Measurements from ENCODE around the gene CD22. TPM values are rescaled to one million over a fixed set of nuclear protein-coding genes. Genes with fewer than 3 reads are reported as not detected.

CD22 gene
- polyA plus RNA-seq, 1 donor from 2014 or later, result not detected

DNA sequence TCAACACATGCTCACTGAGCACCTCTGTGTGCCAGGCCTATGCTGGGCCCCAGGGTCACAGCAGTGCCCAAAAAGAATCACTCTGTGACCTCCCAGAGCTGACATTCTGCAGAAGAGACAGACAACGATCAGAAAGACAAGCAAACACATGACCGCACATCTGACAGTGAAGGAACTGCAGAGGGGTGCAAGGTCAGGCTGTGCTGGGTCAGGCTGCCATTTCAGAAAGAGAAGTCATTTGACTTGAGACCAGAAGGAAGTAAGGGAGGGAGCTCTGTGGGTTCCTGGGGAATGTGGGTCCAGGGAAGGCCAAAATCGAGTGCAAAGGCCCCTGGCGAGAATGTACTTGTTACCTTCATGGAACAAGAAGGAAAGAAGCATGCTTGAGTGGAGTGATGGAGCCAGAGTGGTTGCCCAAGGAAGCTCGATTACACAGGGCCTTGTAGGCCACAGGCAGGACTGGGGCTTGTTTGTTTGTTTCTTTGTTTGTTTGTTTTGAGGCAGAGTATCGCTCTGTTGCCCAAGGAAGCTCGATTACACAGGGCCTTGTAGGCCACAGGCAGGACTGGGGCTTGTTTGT lies 11.4 kb upstream of the CD22 start:
- Histone ChIP-seq H3K4me3 (ENCODE audit: low read length) (no peak overlapping the region), H3K9me3 (ENCODE audit: low read length) (no peaks in the 10 kb centered on the region), H3K9ac (ENCODE audit: low read length) (no peak overlapping the region), H3K27me3 (ENCODE audit: insufficient read depth, low read depth, low read length) (no peaks in the 10 kb centered on the region), H4K20me1 (ENCODE audit: insufficient read depth) (no peaks in the 10 kb centered on the region), H3F3A (ENCODE audit: insufficient read depth, low read length, poor library complexity, severe bottlenecking) (no peaks in the 10 kb centered on the region), H3K36me3 (ENCODE audit: insufficient read depth, low read length) (no peaks in the 10 kb centered on the region), H3K4me2 (ENCODE audit: low read length) (no peak overlapping the region), H2AFZ (ENCODE audit: low read depth, low read length) (no peak overlapping the region), H3K79me2 (replicated peaks; ENCODE audit: insufficient read depth, low read length) (no peaks in the 10 kb centered on the region), H3K9me2 (ENCODE audit: insufficient read depth, low read length) (no peaks in the 10 kb centered on the region), H3K27ac (ENCODE audit: low read length) (no peak overlapping the region)
- no peak for TF ChIP-seq EP300 (conservative IDR thresholded peaks at IDR 0.05; ENCODE audit: poor library complexity, severe bottlenecking)
- no peak for TF ChIP-seq REST (IDR thresholded peaks at IDR 0.05; ENCODE audit: borderline replicate concordance)
- TF ChIP-seq SMC3 (conservative IDR thresholded peaks at IDR 0.05; ENCODE audit: poor library complexity), result no peak
- no peak for TF ChIP-seq TAF1 (IDR thresholded peaks at IDR 0.05; ENCODE audit: low read depth)
- no peak for TF ChIP-seq POLR2AphosphoS5 (IDR thresholded peaks at IDR 0.05)
- no peak for TF ChIP-seq EZH2 (IDR thresholded peaks at IDR 0.05; ENCODE audit: borderline replicate concordance, insufficient read depth, low read length, poor library complexity, severe bottlenecking)
- TF ChIP-seq CTCF (IDR thresholded peaks at IDR 0.05; ENCODE audit: poor library complexity, severe bottlenecking), result no peak
- TF ChIP-seq RAD21 (conservative IDR thresholded peaks at IDR 0.05), result no peak

DNA sequence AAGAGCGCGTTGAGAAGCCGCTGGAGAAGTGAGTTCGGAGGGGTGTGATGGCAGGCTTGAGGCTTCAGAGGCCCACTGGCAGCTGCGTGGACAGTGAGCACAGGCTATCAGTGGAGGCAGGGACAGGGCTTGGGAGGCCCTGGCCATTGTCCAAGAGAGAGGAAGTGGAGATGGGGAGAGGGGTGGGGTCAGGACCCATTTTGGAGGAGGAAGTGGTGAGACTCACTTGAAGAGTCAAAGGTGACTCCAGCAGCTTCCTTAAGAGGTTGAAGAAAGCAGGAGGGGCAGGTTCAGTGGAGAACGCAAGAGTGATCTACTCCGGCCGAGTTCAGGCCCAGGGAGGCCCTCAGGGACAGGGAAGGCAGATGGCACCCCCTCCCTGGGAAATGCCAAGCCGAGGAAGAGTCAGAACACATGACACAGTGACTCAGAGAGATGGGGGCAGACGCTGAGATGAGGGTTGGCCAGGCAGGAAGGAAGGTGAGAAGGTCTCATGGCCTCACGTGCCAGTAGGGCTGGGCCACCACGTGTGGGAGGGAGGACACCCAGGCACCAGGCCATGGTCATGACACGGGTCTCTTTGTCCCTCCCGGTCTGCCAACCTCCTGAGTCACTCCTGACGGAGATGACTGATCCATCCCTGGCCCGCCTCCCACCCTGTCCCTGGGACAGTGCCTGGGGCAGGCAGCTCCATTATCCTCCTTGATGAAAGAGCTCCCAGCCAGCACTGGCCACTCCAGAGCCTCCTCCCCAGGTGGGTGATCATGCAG lies 10.1 kb upstream of the CD22 start:
- Histone ChIP-seq H3K36me3 (ENCODE audit: insufficient read depth, low read length) (no peaks in the 10 kb centered on the region), H3K9me3 (ENCODE audit: low read length) (no peaks in the 10 kb centered on the region), H3K9me2 (ENCODE audit: insufficient read depth, low read length) (no peaks in the 10 kb centered on the region), H2AFZ (ENCODE audit: low read depth, low read length) (no peak overlapping the region), H3K79me2 (replicated peaks; ENCODE audit: insufficient read depth, low read length) (no peaks in the 10 kb centered on the region), H3K4me3 (ENCODE audit: low read length) (no peak overlapping the region), H3F3A (ENCODE audit: insufficient read depth, low read length, poor library complexity, severe bottlenecking) (no peaks in the 10 kb centered on the region), H3K27ac (ENCODE audit: low read length) (no peak overlapping the region), H3K27me3 (ENCODE audit: insufficient read depth, low read depth, low read length) (no peaks in the 10 kb centered on the region), H3K9ac (ENCODE audit: low read length) (no peak overlapping the region), H4K20me1 (ENCODE audit: insufficient read depth) (no peaks in the 10 kb centered on the region), H3K4me2 (ENCODE audit: low read length) (no peak overlapping the region)
- TF ChIP-seq POLR2AphosphoS5 (IDR thresholded peaks at IDR 0.05) (no peak), MXI1 (conservative IDR thresholded peaks at IDR 0.05; ENCODE audit: poor library complexity, severe bottlenecking) (no peak), EZH2 (IDR thresholded peaks at IDR 0.05; ENCODE audit: borderline replicate concordance, insufficient read depth, low read length, poor library complexity, severe bottlenecking) (no peak), SMC3 (conservative IDR thresholded peaks at IDR 0.05; ENCODE audit: poor library complexity) (no peak), EP300 (conservative IDR thresholded peaks at IDR 0.05; ENCODE audit: poor library complexity, severe bottlenecking) (no peak), CTCF (IDR thresholded peaks at IDR 0.05; ENCODE audit: poor library complexity, severe bottlenecking) (no peak), REST (IDR thresholded peaks at IDR 0.05; ENCODE audit: borderline replicate concordance) (no peak), TAF1 (IDR thresholded peaks at IDR 0.05; ENCODE audit: low read depth) (no peak), RAD21 (conservative IDR thresholded peaks at IDR 0.05) (no peak)

All from neural cell (in vitro differentiated cells).